Measurements from ENCODE around the gene COP1.

The COP1 gene

DNA sequence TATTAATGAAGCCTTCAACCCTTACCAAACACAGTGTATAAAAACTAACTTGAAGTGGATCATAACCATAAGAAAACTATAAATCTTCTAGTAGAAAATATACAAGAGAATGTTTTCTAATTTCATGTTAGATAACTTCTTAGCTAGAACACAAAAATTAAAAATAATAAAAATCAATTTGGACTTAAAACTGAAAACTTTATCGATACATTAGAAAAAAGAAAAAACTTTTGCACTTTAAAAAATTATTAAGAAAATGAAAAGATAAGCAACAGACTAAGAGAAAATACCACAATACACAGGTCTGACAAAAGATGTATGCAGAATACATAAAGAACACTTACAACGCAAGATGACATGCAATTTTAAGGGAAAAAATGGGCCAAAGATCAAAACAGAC is 8.7 kb downstream of the COP1 start:
- no peak for DNase-seq

DNA sequence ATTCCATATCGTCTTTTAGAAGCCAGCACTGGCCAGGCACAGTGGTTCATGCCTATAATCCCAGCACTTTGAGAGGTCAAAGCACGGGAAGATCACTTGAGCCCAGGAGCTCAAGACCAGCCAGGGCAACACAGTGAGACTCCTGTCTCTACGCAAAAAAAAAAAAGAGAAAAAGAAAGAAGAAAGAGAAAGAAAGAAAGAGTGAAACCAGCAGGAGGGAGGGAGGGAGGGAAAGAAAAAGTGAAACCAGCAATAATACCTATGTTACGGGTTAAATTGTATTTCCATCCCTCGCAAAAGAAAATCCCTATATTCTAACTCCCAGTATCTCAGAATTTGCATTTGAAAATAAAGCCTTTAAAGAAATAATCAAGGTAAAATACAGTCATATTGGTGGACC is 10.4 kb downstream of the COP1 start:
- no peak for DNase-seq

DNA sequence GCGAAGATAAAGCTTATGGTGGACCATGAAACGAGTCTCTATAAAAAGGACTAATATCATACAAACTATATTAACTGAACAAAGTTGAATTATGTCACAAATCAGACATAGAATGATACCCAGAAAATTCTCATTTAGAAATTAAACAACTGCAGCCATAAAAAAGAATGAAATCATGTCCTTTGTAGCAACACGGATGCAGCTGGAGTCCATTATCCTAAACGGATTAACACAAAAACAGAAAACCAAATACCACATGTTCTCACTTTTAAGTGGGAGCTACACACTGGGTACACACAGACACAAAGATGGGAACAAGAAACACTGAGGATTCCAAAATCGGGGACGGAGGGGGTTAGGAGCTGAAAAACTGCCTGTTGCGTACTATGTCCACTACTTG is 11.5 kb downstream of the COP1 start:
- DNase-seq: no peak

DNA sequence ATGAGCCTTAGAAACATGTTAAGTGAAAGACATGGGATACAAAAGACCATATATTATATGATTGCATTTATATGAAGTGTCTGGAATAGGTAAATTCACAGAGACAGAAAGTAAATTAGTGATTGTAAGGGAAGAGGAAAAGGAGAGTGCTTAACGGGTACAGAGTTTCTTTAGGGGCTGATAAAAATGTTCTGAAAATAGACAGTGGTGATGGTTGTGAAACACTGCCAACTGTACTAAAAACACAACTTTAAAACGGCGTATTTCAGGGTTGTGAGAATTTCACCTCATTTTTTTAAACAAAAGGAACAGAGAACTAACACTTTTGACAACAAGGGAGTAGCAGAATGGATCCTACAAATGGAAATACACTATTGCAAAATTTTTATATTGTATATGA is 13.4 kb downstream of the COP1 start:
- no peak for DNase-seq

DNA sequence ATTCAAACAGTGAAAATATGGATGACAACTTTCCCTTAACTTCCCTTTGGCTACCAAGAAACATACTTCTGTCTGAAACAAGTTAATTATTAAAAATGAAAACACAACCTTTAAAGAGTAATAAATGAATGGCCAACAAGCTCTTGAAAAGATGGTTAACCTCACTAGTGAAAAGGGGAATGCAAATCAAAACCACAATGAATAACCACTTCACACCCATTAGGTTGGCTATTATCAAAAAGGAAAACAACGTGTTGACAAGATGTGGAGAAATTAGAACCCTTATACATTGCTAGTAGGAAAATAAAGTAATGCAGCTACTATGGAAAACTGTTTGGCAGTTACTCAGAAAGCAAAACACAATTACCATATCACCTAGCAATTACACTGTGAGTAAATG is 14.1 kb downstream of the COP1 start:
- DNase-seq: no peak

DNA sequence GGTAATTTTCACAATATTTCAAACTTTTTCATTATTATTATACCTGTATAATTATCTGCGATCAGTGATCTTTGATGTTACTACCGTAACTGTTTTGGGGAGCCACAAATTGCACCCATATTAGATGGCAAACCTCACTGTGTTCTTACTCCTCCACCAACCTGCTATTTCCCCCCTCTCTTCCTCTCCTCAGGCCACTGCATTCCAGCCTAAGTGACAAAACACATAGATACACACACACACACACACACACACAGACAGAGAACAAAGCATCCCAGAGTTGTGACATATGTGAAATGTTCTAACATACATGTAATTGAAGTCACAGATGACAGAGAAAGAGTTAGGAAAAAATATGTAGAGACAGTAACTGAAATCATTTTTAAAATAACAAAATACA is 18.5 kb downstream of the COP1 start:
- no peak for DNase-seq

DNA sequence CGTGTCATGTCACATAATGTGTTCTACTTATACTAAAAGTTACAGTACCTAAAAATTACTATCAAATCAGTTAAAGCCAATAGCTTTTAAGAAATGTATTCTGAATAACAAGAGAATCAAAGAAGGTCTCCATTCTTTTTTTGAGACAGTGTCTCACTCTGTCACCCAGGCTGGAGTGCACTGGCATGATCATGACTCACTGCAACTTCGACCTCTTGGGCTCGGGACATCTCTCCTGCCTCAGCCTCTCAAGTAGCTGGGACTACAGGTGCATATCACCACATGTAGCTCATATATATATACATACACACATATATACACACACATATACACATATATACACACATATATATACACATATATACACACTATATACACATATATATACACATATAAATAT is 20.1 kb downstream of the COP1 start:
- DNase-seq: no peak

DNA sequence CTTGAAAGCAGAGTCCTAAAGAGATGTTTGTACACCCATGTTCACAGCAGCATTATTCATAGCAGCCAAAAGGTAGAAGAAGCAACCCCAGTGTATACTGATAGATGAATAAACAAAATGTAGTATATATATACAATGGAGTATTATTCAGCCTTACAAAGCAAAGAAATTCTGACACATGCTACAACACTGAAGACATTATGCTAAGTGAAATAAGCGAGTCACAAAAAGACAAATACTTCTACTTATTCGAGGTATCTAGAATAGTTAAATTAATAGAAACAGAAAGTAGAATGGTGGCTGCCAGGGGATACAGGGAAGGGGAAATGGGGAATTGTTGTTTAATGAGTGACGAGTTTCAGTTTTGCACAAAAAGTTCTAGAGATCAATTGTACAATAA is 23.5 kb downstream of the COP1 start:
- no peak for DNase-seq

DNA sequence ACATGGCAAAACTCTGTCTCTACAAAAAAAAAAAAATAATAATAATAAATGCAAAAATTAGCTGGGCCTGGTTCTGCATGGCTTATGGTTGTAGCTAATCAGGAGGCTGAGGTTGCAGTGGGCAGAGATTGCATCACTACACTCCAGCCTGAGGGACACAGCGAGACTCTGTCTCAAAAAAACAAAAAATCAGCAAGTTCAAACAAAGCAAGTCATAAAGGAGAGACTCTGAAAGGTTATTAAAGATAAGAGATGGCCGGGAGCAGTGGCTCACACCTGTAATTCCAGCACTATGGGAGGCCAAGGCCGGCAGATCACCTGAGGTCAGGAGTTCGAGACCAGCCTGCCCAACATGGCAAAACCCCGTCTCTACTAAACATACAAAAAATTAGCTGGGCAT is 28.8 kb downstream of the COP1 start:
- no peak for DNase-seq

DNA sequence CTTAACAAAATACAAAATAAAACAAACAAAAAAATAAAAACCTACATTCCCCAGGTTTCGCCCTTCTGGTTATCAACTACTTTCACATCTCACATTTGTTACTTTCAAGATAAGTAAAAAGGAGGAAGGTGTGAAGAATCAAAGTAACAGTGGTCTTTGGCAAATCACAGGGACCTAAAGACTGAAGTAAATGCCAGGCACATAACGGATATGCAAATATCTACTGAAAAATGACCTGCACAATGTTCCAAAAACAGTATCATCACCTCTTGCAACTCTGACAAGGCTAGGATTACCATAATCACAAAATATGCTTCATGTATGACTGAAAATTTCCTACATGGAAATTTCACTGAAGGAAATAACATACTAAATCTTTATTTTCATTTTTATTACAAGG is 29.3 kb downstream of the COP1 start:
- DNase-seq: no peak

DNA sequence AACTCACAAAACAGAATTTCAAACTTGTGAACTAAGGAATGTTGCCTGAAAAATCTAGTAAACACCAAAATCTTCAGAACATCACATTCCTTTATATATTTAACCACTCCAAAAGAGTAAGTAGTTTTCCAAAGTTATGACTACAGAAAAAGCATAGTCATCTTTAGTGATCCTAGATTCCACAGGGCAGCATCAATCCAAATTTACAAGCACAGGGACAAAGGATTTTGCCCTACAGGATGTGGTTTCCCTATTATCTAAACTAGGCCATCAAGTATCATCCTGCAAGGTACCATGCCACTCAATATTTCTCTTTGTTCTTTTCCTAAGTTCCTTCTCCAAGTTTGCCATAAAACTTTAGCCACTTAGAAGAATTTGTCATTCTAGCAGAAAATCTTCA is 33.0 kb downstream of the COP1 start:
- peak; percentile 2 for DNase-seq

DNA sequence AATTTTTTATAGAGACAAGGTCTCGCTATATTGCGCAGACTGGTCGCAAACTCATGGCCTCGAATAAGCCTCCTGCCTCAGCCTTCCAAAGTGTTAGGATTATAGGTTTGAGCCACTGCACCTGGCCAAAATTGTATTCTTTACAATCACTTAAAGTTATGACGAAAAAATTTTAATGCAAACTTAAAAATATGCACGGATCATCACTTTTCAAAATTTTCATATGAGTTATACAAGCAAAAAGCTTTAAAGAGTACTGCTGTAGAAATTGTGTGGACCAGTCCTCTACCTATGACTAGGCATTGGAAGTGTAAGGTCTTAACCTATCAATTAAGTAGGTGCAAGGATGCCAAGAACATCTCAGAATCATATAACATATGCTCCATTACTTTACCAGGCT is 34.9 kb downstream of the COP1 start:
- no peak for DNase-seq

DNA sequence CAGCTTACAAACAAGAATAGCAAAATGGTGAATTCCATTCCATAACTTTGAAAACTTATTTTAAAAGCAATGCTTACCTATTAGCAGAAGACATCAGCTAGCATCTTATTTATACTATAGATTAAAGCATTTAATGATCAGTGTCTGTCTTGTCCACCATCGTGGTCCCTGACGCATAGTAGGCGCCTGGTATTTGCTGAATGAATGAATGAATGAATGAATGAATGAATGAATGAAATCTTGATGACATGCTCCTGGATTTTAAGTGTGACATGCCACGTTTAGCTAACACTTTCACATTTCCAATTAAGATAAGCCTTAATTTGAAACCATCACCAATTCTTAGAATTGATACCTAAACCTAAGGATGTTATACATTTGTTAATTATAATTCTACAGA is 39.9 kb downstream of the COP1 start:
- no peak for DNase-seq

DNA sequence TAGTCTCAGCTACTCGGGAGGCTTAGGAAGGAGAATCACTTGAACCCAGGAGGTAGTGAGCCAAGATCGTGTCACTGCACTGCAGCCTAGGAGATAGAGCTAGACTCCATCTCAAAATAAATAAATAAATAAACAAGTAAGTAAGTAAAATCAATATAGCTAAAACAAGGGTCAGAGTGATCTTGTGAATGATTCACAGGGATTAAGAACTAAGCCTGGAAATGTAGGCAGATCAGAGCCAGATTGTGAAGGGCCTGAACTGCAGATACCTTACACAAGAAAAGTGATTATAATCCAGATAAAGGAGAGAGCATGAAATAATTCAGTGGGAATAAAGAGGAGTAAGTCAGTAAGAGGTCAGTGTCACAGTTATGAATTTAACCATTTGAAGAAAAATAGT is 41.5 kb downstream of the COP1 start:
- DNase-seq: no peak

DNA sequence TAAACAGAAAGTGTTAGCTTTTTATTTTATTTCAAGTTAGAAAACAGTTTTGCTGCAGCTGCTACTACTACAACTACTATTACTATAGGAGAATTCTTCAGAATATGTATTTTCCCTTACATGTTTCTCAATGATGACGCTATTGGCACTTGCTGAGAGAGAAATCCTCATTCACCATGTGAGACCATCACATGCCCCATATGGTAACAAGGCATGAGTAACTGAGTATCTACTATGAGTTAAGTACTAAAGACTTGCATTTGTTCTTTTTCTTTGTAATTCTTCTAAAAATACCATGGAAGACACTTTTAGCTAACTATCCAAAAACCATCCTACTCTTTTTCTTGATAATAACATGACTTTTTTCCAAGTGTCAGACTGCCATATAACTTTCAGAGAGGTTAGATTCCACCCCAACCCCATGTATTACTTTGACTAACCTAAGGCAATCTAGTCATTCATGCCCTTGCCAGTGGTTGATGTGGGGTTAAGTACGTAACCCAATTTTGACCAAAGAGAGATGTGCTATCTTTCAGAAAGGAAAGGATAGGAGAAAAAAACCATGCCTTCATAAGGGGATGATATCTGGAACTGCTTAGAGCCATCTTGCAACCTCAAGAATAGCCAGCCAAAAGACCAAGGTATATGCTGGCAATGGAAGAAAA is 42.9 kb downstream of the COP1 start:
- DNase-seq: no peak

DNA sequence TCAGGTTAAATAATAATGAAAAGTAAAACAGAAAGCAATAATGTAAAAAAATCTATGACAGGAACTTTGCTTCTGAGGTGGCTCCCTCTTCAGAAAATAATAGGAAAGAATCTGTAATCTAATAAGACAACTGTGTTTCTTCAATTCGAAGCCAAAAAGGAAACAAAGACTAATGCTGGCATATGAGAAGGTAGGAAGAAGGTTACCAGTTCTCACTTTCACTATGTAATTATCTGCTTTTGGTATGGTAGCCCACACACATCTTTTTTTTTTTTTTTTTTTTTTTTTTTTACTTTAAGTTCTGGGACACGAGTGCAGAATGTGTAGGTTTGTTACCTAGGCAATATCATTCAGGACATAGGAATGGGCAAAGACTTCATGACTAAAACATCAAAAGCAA is 47.1 kb downstream of the COP1 start:
- no peak for DNase-seq

DNA sequence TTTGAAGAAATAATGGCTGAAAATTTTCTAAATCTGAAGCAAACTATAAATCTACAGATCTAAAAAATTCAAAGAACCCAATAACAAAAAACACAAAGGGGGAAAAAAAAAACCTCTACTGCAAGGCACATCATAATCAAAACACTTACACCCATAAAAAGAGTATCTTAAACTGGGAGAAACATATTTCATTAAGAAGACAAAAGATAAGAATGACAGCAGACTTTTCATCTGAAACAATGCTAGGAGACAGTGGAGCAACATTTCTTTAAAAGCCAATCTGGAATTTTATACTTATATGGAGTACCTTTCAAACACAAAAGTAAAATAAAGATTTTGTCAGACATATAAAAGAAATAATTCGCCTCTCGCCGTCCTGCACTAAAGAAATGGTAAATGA is 49.1 kb downstream of the COP1 start:
- DNase-seq: no peak

DNA sequence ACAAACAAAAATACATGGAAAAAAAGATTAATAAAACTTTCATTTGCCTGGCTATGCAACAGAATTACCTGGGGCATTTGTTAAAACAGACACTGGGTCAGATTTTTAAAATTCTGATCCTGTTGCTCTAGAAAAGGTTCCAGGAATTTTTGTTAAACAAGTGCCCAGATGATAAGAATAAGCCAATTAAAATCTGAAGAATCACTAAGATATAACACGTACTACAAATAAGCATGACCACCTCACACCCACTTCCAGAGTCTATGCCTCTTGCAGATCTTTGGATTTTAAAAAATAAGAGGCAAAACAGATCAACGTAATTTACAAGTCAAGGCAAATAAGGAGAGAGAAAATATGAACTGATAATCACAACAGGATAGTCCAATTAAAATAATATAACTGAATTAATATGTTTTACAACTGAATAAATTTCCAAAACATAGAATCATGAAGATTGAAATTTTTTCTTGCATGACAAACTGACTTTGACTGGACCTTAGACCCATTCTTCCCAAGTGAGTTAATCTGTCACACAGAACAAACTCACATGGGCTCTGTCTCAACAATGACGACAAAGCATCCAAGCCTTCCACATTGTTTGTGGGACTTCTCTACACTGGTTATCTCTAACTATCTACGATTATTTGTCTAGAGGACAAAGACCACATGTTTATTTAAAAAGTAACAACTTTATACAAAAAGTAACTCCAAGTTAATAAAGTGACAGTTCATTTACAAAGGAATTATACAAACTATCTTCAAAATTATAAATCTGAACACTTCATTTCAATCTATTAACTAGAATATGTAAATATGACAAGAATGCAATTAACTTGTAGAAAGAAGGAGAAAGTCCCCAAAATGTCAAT is 56.9 kb downstream of the COP1 start:
- no peak for DNase-seq

DNA sequence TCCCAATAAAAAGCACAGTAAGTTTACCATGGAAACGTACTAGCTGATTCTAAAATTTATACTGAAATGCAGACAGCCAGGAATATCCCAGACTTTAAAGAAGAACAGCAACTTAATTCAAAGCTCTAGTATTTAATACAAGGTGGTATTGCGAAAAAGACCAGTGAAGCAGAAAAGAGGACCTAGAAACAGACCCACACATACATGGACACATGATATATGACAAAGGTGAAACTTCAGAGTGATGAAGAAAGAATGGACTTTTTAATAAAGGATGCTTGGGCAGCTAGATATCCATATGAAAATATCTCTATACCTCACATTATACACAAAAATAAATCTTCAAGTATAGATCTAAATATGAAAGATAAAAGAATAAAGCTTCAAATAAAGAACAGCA is 62.6 kb downstream of the COP1 start:
- DNase-seq: no peak

DNA sequence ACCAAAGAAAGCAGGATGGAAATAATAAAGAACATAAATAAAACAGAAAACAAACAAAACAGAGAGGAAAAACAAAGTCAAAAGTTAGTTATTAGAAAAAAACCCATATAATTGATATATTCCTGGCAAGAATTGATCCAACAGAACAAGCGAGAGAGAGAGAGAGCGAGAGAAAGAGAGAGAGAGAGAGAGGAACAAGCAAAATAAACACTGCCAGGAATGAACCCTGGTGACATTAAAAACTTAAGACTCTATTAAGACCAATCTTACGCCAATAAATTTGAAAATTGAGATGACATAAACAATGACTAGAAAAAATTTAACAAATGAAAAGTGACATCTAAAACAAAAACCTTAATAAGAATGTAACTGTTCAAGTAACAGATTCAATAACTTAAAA is 64.1 kb downstream of the COP1 start:
- DNase-seq: no peak

DNA sequence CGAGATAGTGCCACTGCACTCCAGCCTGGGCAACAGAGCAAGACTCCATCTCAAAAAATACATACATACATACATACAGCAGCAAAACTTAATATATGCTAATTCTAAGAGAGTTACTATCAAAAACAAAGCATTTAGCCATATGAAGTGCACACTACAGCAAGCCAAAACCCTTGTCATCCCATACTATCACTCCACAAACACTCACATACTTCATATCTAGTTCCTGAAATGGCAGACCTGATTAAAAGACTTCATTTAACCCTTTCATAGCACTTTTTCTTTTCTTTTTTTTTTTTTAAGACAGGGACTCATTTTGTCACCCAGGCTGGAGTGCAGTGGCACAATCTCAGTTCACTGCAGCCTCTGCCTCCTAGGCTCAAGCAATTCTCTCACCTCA is 65.6 kb downstream of the COP1 start:
- DNase-seq: no peak

DNA sequence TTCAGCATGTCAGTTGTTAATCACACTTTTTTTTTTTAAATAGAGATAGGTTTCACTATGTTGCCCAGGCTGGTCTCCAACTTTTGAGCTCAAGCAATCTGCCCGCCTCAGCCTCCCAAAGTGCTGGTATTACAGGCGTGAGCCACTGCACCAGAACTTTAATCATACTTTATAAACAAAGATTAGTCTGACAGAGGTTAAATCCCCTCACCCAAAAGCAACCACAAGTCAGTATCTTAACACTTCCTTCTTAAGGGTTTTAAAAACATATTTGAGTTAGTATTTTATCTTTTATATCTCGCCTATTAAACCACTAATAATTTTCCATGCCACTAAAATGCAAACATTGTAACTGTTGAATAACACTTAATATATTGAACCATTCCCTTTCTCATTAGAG is 70.2 kb downstream of the COP1 start:
- no peak for DNase-seq

DNA sequence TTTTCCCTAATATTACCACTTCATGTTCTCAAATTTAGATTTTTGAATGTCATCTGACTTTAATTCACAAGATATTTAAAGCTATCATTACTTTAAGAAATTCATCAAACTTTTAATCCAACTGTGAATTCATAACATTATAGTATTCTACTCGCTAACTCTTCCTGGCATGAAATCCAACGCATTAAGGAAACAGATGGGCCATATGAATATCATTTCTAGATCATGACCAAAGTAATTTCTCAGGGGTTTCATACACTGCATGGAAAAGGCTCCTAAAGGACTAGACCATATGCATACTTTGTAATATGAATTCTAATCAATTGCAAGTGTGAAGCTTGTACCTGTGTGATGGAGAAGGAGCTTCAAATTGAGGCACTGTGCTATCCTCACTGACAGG is 72.4 kb downstream of the COP1 start:
- no peak for DNase-seq

DNA sequence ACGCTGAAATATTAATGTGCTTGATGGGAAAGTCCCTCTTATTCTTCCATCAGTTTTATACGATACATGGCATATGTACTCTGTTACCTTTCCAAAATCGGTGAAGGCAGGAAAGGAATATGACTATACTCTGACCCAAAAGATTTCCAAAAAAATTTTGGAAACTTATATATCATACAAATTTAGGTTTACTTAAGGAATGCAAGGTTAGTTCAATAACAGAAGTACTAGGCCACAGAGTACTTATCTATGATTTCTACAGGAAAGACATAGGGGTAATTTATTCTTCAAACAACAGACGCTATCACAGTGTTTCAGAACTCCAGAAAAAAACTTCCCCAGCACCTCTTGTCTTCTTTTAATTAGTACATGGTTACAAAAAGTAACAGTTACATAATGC is 84.8 kb downstream of the COP1 start:
- DNase-seq: no peak

DNA sequence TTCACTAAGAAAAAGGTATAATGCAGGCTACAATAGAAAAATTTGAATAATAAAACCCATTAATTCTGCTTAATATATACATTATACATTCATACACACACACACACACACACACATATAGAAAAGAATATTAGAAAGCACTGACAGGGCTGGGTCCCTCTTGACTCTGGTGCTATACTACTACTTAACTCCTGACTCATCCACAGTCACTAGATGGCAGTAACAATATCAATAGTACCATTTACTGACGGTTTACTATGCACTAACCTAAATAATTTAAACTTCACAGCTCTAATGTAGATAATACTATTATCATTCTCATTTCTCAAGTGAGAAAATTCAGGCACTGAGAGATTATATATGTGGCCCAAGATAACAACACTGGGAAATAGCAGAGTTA is 87.5 kb downstream of the COP1 start:
- DNase-seq: no peak
